Measurements from ENCODE around the gene CLDN6. TPM values are rescaled to one million over a fixed set of nuclear protein-coding genes. Genes with fewer than 3 reads are reported as not detected.

Gene CLDN6
- total RNA-seq, 5 donors from 2014 or later (not counting 1 experiment from before 2014, with no cell fraction given), result 0.30 to 1.1 (median 0.85) TPM; not detected in 2

GRCh38 chr16:3029491-3030221 is 11.7 kb upstream of the CLDN6 start:
- peaks cover 19 to 36% (median 29%) of the 10 kb centered on the region in 3 donors for H3K4me1 Mint-ChIP-seq
- Histone ChIP-seq H3K27ac (ENCODE audit: low read length) (no peak overlapping the region), H3K4me1 (ENCODE audit: control insufficient read depth in 1 of 2, extremely low read depth in 1 of 2, insufficient read depth in 2 of 2, low read length in 2 of 2) (peaks cover 3 to 38% of the 10 kb centered on the region in 2 experiments), H3K4me3 (ENCODE audit: control insufficient read depth in 1 of 2, extremely low read depth in 1 of 2, low read length in 1 of 2) (peak overlapping the region in 1 of 2 donors; percentile 35), H3K27me3 (replicated peaks in 1 of 2; ENCODE audit: control insufficient read depth in 2 of 2, extremely low read depth in 1 of 2, insufficient read depth in 2 of 2, low read length in 1 of 2) (peaks cover 7 to 61% of the 10 kb centered on the region in 2 experiments), H3K9me3 (no peaks in the 10 kb centered on the region), H3K36me3 (ENCODE audit: control insufficient read depth in 2 of 2, extremely low read depth in 1 of 2, insufficient read depth in 1 of 2, low read length in 1 of 2) (peaks cover 15 to 26% of the 10 kb centered on the region in 2 donors)
- 7% methylated on average over 54 of the region's 59 CpGs for WGBS (ENCODE audit: insufficient coverage)
- peaks cover 9% of the 10 kb centered on the region for H3K36me3 Mint-ChIP-seq
- no peaks in the 10 kb centered on the region for H3K9me3 Mint-ChIP-seq
- ATAC-seq (replicated peaks in 1 of 4), result peak; percentile 23 to 51 (median 37)
- POLR2A ChIA-PET, result interaction anchor here in 1 of 2 donors (0.6 kb wide), 1 partner anchor 77 kb away, joined by 3 read pairs; no protein-coding TSS in a partner anchor
- peak in 5 of 35 experiments; percentile 30 to 59 (median 35) for DNase-seq
- CTCF ChIA-PET, result interaction anchor here in 1 of 2 donors (0.6 to 1.1 kb wide), 2 partner anchors 25 to 26 kb away, joined by 3 to 6 read pairs; no protein-coding TSS in a partner anchor
- H3K4me3 Mint-ChIP-seq, result peak overlapping the region; percentile 44 to 74 (median 62)
- peaks cover 35 to 39% of the 10 kb centered on the region in 2 donors for H3K27me3 Mint-ChIP-seq
- H3K27ac Mint-ChIP-seq, result no peak overlapping the region

GRCh38 chr16:3028716-3029319 is 10.8 kb upstream of the CLDN6 start:
- no peak overlapping the region for H3K27ac ChIP-seq (ENCODE audit: low read length)
- H3K4me1 ChIP-seq (ENCODE audit: control insufficient read depth in 1 of 2, extremely low read depth in 1 of 2, insufficient read depth in 2 of 2, low read length in 2 of 2), result peaks cover 5 to 45% of the 10 kb centered on the region in 2 experiments
- Mint-ChIP-seq H3K27ac (no peak overlapping the region), H3K9me3 (no peaks in the 10 kb centered on the region), H3K4me1 (peaks cover 25 to 41% (median 35%) of the 10 kb centered on the region in 3 donors), H3K36me3 (peaks cover 12% of the 10 kb centered on the region), H3K4me3 (peak overlapping the region; percentile 28 to 74 (median 36)), H3K27me3 (peaks cover 29 to 35% of the 10 kb centered on the region in 2 donors)
- 19% methylated on average over 5 of the region's 15 CpGs for WGBS (ENCODE audit: insufficient coverage)
- peaks cover 7 to 52% of the 10 kb centered on the region in 2 experiments for H3K27me3 ChIP-seq (replicated peaks in 1 of 2; ENCODE audit: control insufficient read depth in 2 of 2, extremely low read depth in 1 of 2, insufficient read depth in 2 of 2, low read length in 1 of 2)
- no peak for DNase-seq
- H3K4me3 ChIP-seq (ENCODE audit: control insufficient read depth in 1 of 2, extremely low read depth in 1 of 2, low read length in 1 of 2), result peak overlapping the region in 1 of 2 donors; percentile 35
- no peak for ATAC-seq (replicated peaks in 1 of 4)
- ChIA-PET POLR2A (interaction anchor here in 1 of 2 donors (0.6 kb wide), 1 partner anchor 78 kb away, joined by 3 read pairs; no protein-coding TSS in a partner anchor), CTCF (interaction anchor here (0.6 to 1.8 kb wide), 16 partner anchors 9 to 629 kb away, joined by 3 to 29 read pairs (median 5); partner anchors contain the start of genes TNFRSF12A (in 1 of the 2) and ZNF213 (in 1 of the 2))
- H3K9me3 ChIP-seq, result no peaks in the 10 kb centered on the region
- peaks cover 15 to 26% of the 10 kb centered on the region in 2 donors for H3K36me3 ChIP-seq (ENCODE audit: control insufficient read depth in 2 of 2, extremely low read depth in 1 of 2, insufficient read depth in 1 of 2, low read length in 1 of 2)

- H3K27me3 ChIP-seq (replicated peaks in 1 of 2; ENCODE audit: control insufficient read depth in 2 of 2, extremely low read depth in 1 of 2, insufficient read depth in 2 of 2, low read length in 1 of 2), result peaks cover 7 to 46% of the 10 kb centered on the region in 2 experiments
- no peak overlapping the region for H3K27ac Mint-ChIP-seq
- 11% methylated on average over 50 of the region's 58 CpGs for WGBS (ENCODE audit: insufficient coverage)
- ChIA-PET POLR2A (no interaction called here), CTCF (interaction anchor here (0.6 to 1.8 kb wide), 20 partner anchors 8 to 1471 kb away, joined by 3 to 29 read pairs (median 5); partner anchors contain the start of genes TNFRSF12A (in 1 of the 2) and ZNF213 (in 1 of the 2))
- H3K27ac ChIP-seq (ENCODE audit: low read length), result no peak overlapping the region
- no peaks in the 10 kb centered on the region for H3K9me3 ChIP-seq
- peak; percentile 64 to 94 (median 80) for DNase-seq
- peaks cover 12% of the 10 kb centered on the region for H3K36me3 Mint-ChIP-seq
- H3K4me3 Mint-ChIP-seq, result peak overlapping the region in 1 of 3 donors; percentile 74
- H3K4me1 ChIP-seq (ENCODE audit: control insufficient read depth in 1 of 2, extremely low read depth in 1 of 2, insufficient read depth in 2 of 2, low read length in 2 of 2), result peaks cover 7 to 51% of the 10 kb centered on the region in 2 experiments
- H3K4me3 ChIP-seq (ENCODE audit: control insufficient read depth in 1 of 2, extremely low read depth in 1 of 2, low read length in 1 of 2), result no peak overlapping the region
- H3K9me3 Mint-ChIP-seq, result no peaks in the 10 kb centered on the region
- H3K36me3 ChIP-seq (ENCODE audit: control insufficient read depth in 2 of 2, extremely low read depth in 1 of 2, insufficient read depth in 1 of 2, low read length in 1 of 2), result peaks cover 15 to 26% of the 10 kb centered on the region in 2 donors
- peaks cover 22 to 28% of the 10 kb centered on the region in 2 donors for H3K27me3 Mint-ChIP-seq
- H3K4me1 Mint-ChIP-seq, result peaks cover 30 to 38% (median 37%) of the 10 kb centered on the region in 3 donors
- ATAC-seq (replicated peaks in 1 of 4), result peak; percentile 46 to 53 (median 48)
Observed at GRCh38 chr16:3027983-3028715, 10.2 kb upstream of the CLDN6 start.

- Mint-ChIP-seq H3K36me3 (peaks cover 12% of the 10 kb centered on the region), H3K9me3 (no peaks in the 10 kb centered on the region), H3K27me3 (peaks cover 15 to 21% of the 10 kb centered on the region in 2 donors), H3K4me3 (peak overlapping the region in 1 of 3 donors; percentile 74), H3K27ac (no peak overlapping the region), H3K4me1 (peaks cover 37 to 45% (median 44%) of the 10 kb centered on the region in 3 donors)
- no peak overlapping the region for H3K27ac ChIP-seq (ENCODE audit: low read length)
- H3K27me3 ChIP-seq (replicated peaks in 1 of 2; ENCODE audit: control insufficient read depth in 2 of 2, extremely low read depth in 1 of 2, insufficient read depth in 2 of 2, low read length in 1 of 2), result peaks cover 5 to 39% of the 10 kb centered on the region in 2 experiments
- H3K9me3 ChIP-seq, result no peaks in the 10 kb centered on the region
- H3K4me3 ChIP-seq (ENCODE audit: control insufficient read depth in 1 of 2, extremely low read depth in 1 of 2, low read length in 1 of 2), result no peak overlapping the region
- ATAC-seq (replicated peaks in 1 of 4) (no peak), DNase-seq (no peak)
- ChIA-PET CTCF (interaction anchor here (0.6 to 1.8 kb wide), 10 partner anchors 8 to 1583 kb away, joined by 3 to 29 read pairs (median 4); partner anchors contain the start of gene TNFRSF12A (in 1 of the 2)), POLR2A (interaction anchor here in 1 of 2 donors (0.6 to 0.7 kb wide), 2 partner anchors 16 to 46 kb away, joined by 3 to 6 read pairs; no protein-coding TSS in a partner anchor)
- 96% methylated on average over 4 of the region's 8 CpGs for WGBS (ENCODE audit: insufficient coverage)
- H3K36me3 ChIP-seq (ENCODE audit: control insufficient read depth in 2 of 2, extremely low read depth in 1 of 2, insufficient read depth in 1 of 2, low read length in 1 of 2), result peaks cover 15 to 26% of the 10 kb centered on the region in 2 donors
- H3K4me1 ChIP-seq (ENCODE audit: control insufficient read depth in 1 of 2, extremely low read depth in 1 of 2, insufficient read depth in 2 of 2, low read length in 2 of 2), result peaks cover 8 to 58% of the 10 kb centered on the region in 2 experiments
Observed at GRCh38 chr16:3027489-3027795, 9.5 kb upstream of the CLDN6 start.

GRCh38 chr16:3026609-3027488 is 8.9 kb upstream of the CLDN6 start:
- Histone ChIP-seq H3K4me3 (ENCODE audit: control insufficient read depth in 1 of 2, extremely low read depth in 1 of 2, low read length in 1 of 2) (no peak overlapping the region), H3K27ac (ENCODE audit: low read length) (no peak overlapping the region), H3K27me3 (replicated peaks in 1 of 2; ENCODE audit: control insufficient read depth in 2 of 2, extremely low read depth in 1 of 2, insufficient read depth in 2 of 2, low read length in 1 of 2) (peaks cover 3 to 33% of the 10 kb centered on the region in 2 experiments), H3K9me3 (no peaks in the 10 kb centered on the region), H3K4me1 (ENCODE audit: control insufficient read depth in 1 of 2, extremely low read depth in 1 of 2, insufficient read depth in 2 of 2, low read length in 2 of 2) (peaks cover 8 to 64% of the 10 kb centered on the region in 2 experiments), H3K36me3 (ENCODE audit: control insufficient read depth in 2 of 2, extremely low read depth in 1 of 2, insufficient read depth in 1 of 2, low read length in 1 of 2) (peaks cover 15 to 26% of the 10 kb centered on the region in 2 donors)
- H3K27me3 Mint-ChIP-seq, result peaks cover 12 to 18% of the 10 kb centered on the region in 2 donors
- ChIA-PET POLR2A (interaction anchor here in 1 of 2 donors (0.6 to 0.7 kb wide), 2 partner anchors 16 to 46 kb away, joined by 3 to 6 read pairs; no protein-coding TSS in a partner anchor), CTCF (interaction anchor here (0.6 to 1.8 kb wide), 5 partner anchors 19 to 1583 kb away, joined by 3 to 29 read pairs (median 4); no protein-coding TSS in a partner anchor)
- peaks cover 12% of the 10 kb centered on the region for H3K36me3 Mint-ChIP-seq
- ATAC-seq (replicated peaks in 1 of 4) (no peak), DNase-seq (no peak)
- no peak overlapping the region for H3K27ac Mint-ChIP-seq
- H3K4me1 Mint-ChIP-seq, result peaks cover 43 to 51% (median 50%) of the 10 kb centered on the region in 3 donors
- WGBS (ENCODE audit: insufficient coverage), result 93% methylated on average over 15 of the region's 24 CpGs
- H3K4me3 Mint-ChIP-seq, result peak overlapping the region in 1 of 3 donors; percentile 24
- no peaks in the 10 kb centered on the region for H3K9me3 Mint-ChIP-seq

Data from T-cell (primary cell).